T-helper 1 cell treated with Interleukin-12 subunit alpha and Interleukin-12 subunit beta and Interleukin-4 antibody, amounts not matched to agents 30 ng/mL and 1 ng/mL, for 36 hours (primary cell): ENCODE data around the gene LPIN3. TPM values are rescaled to one million over a fixed set of nuclear protein-coding genes. Genes with fewer than 3 reads are reported as not detected.

Source experiments
- intact Hi-C: fragments of 100-400 bp; cut with micrococcal nuclease; formaldehyde crosslinking; loops from one replicate; pipeline ENCODE4 v1.15.1; 2024
- total RNA-seq: library from RNA; stranded (reverse); gene quantifications from 2 replicates; pipeline ENCODE4 v1.2.3, GENCODE V29; 2022

LPIN3 gene
- total RNA-seq, 1 donor from 2014 or later: 2.8 TPM

- intact Hi-C loops: no loop called here
Observed at GRCh38 chr20:41364967-41365765, 24.5 kb downstream of the LPIN3 start.

- intact Hi-C loops: no loop called here
Observed at GRCh38 chr20:41365777-41366545, 25.3 kb downstream of the LPIN3 start.

- intact Hi-C loops: no loop called here
Observed at GRCh38 chr20:41366546-41367392, 26.1 kb downstream of the LPIN3 start, which contains the start of gene EMILIN3. TSS of gene EMILIN3 (minus strand) at chr20:41366818. CDS start at chr20:41366634, 184 bp downstream.

- intact Hi-C loops: no loop called here
Observed at GRCh38 chr20:41367393-41367695, 26.7 kb downstream of the LPIN3 start.

- intact Hi-C loops: no loop called here
Observed at GRCh38 chr20:41367956-41368355, 27.3 kb downstream of the LPIN3 start.

GRCh38 chr20:41369673-41370072 lies 29.1 kb downstream of the LPIN3 start:
- intact Hi-C loops: no loop called here

- intact Hi-C loops: no loop called here
Observed at GRCh38 chr20:41370176-41370575, 29.6 kb downstream of the LPIN3 start.

- intact Hi-C loops: no loop called here
Observed at GRCh38 chr20:41371371-41371770, 30.8 kb downstream of the LPIN3 start.

GRCh38 chr20:41373251-41373783 lies 32.7 kb downstream of the LPIN3 start:
- intact Hi-C loops: no loop called here

- intact Hi-C loops: no loop called here
Observed at GRCh38 chr20:41373931-41374920, 33.6 kb downstream of the LPIN3 start.

- intact Hi-C loops: no loop called here
Observed at GRCh38 chr20:41375846-41376245, 35.2 kb downstream of the LPIN3 start.

- intact Hi-C loops: no loop called here
Observed at GRCh38 chr20:41376349-41376748, 35.7 kb downstream of the LPIN3 start.

GRCh38 chr20:41377275-41377674 lies 36.7 kb downstream of the LPIN3 start:
- intact Hi-C loops: no loop called here

GRCh38 chr20:41379551-41379950 lies 38.9 kb downstream of the LPIN3 start:
- intact Hi-C loops: no loop called here

GRCh38 chr20:41380551-41381193 lies 40.1 kb downstream of the LPIN3 start:
- intact Hi-C loops: no loop called here

- intact Hi-C loops: no loop called here
Observed at GRCh38 chr20:41382791-41383305, 42.2 kb downstream of the LPIN3 start.

- intact Hi-C loops: no loop called here
Observed at GRCh38 chr20:41386502-41387427, 46.1 kb downstream of the LPIN3 start.

GRCh38 chr20:41387444-41387851 lies 46.8 kb downstream of the LPIN3 start:
- intact Hi-C loops: no loop called here
